Spleen (tissue), 7 donors: ENCODE measurements around the gene RBBP4.

Experiments used
- CTCF ChIP-seq, 11 experiments: fragments of 200-600 bp in 7 of 11; fragments of 450-650 bp in 4 of 11; sonication (generic) in 4 of 11; IDR thresholded peaks in 8 of 11; conservative IDR thresholded peaks in 3 of 11; 1 replicate in 7 of 11; 2 replicates in 4 of 11; pipeline versions ENCODE4 v1.4.0 to v1.8.0; 2016 to 2021; ENCODE audit warnings: antibody characterized with exemption in 11 of 11, inconsistent platforms in 4 of 11, mild to moderate bottlenecking in 1 of 11
- POLR2A ChIP-seq, 3 donors: fragments of 450-650 bp; IDR thresholded peaks; one replicate each; pipeline ENCODE4 v1.5.1; 2017; ENCODE audit warnings: antibody characterized with exemption in 3 of 3, mild to moderate bottlenecking in 1 of 3
- POLR2AphosphoS5 ChIP-seq, 3 donors: sonication (generic); formaldehyde crosslinking; IDR thresholded peaks; one replicate each; pipeline ENCODE4 v1.5.1; 2017; ENCODE audit warnings: antibody characterized with exemption in 3 of 3
- donor health status: DM: no; HTN: no; CAD: no; lungs with moderate emphysema.
- donor health status: DM: no; HTN: no; CAD: no.
- donor health status: DM: no; HTN: no; CAD: no.

GRCh38 chr1:32647308-32648134 is 3.5 kb upstream of the RBBP4 start:
- no peak for TF ChIP-seq CTCF (IDR thresholded peaks at IDR 0.05 in 8 of 11, conservative IDR thresholded peaks at IDR 0.05 in 3 of 11)
- TF ChIP-seq POLR2A (IDR thresholded peaks at IDR 0.05): no peak
- no peak for TF ChIP-seq POLR2AphosphoS5 (IDR thresholded peaks at IDR 0.05)
